CD4-positive, alpha-beta T cell treated with Interleukin-15 for 1 hour (primary cell): Measurements from ENCODE around the gene PTPN20.

Experiments used
- DNase-seq: peaks from one replicate; pipeline ENCODE4 v3.0.0-alpha.2; 2020

The PTPN20 gene

GRCh38 chr10:47050618-47051455 is 139.6 kb downstream of the PTPN20 start:
- DNase-seq: no peak

- no peak for DNase-seq
Measured at GRCh38 chr10:47051741-47052238, 140.6 kb downstream of the PTPN20 start.
